GM23338 (cell line): Measurements from ENCODE around the gene TMEM119. TPM values are rescaled to one million over a fixed set of nuclear protein-coding genes. Genes with fewer than 3 reads are reported as not detected.

Source experiments
- ATAC-seq: fragments of 200-7000 bp; cut with Tn5 transposase; 3 replicates; pipeline ENCODE4 v1.9.1; 2020
- DNase-seq: peaks from one replicate; pipeline ENCODE4 v3.0.0-alpha.2; 2015; ENCODE audit warnings: low spot score
- H2AFZ ChIP-seq: fragments of 200-600 bp; sonication (generic); 2 replicates; pipeline ENCODE4 v1.8.0; 2016; ENCODE audit warnings: antibody characterized with exemption, mild to moderate bottlenecking, moderate library complexity
- H3F3A ChIP-seq: fragments of 200-600 bp; sonication (generic); replicated peaks from 2 replicates; pipeline ENCODE4 v1.8.0; 2017; ENCODE audit warnings: antibody characterized with exemption, mixed run types, low read depth
- H3K27ac ChIP-seq: fragments of 200-600 bp; sonication (generic); 2 replicates; pipeline ENCODE4 v1.6.1; 2016; ENCODE audit warnings: low read depth
- H3K27me3 ChIP-seq: fragments of 200-600 bp; sonication (generic); 2 replicates; pipeline ENCODE4 v1.8.0; 2016; ENCODE audit warnings: mild to moderate bottlenecking, mixed run types, moderate library complexity; ENCODE audit not compliant: insufficient read depth
- H3K36me3 ChIP-seq: fragments of 200-600 bp; sonication (generic); 2 replicates; pipeline ENCODE4 v1.8.0; 2016; ENCODE audit warnings: mild to moderate bottlenecking; ENCODE audit not compliant: insufficient read depth
- H3K4me1 ChIP-seq: fragments of 200-600 bp; sonication (generic); 2 replicates; pipeline ENCODE4 v1.8.0; 2016; ENCODE audit warnings: mild to moderate bottlenecking, moderate library complexity; ENCODE audit not compliant: insufficient read depth
- H3K4me2 ChIP-seq: fragments of 200-600 bp; sonication (generic); 2 replicates; pipeline ENCODE4 v1.7.1; 2017; ENCODE audit warnings: mixed run types
- H3K4me3 ChIP-seq: fragments of 200-600 bp; sonication (generic); 2 replicates; pipeline ENCODE4 v1.6.1; 2016; ENCODE audit warnings: mixed run types
- H3K79me2 ChIP-seq: fragments of 200-600 bp; sonication (generic); replicated peaks from 2 replicates; pipeline ENCODE4 v1.8.0; 2017; ENCODE audit warnings: mild to moderate bottlenecking; ENCODE audit not compliant: insufficient read depth
- H3K9me2 ChIP-seq: fragments of 200-600 bp; sonication (generic); 2 replicates; pipeline ENCODE4 v1.8.0; 2017; ENCODE audit not compliant: insufficient read depth
- H4K20me1 ChIP-seq: fragments of 200-600 bp; sonication (generic); replicated peaks from 2 replicates; pipeline ENCODE4 v1.8.0; 2017; ENCODE audit warnings: mild to moderate bottlenecking; ENCODE audit not compliant: insufficient read depth
- H3K27ac Mint-ChIP-seq: 2 replicates; pipeline ENCODE4 v1.8.0; 2020; ENCODE audit warnings: inconsistent platforms, mild to moderate bottlenecking, moderate library complexity, mixed read lengths
- H3K27me3 Mint-ChIP-seq: 3 replicates; pipeline ENCODE4 v1.8.0; 2022; ENCODE audit warnings: low read depth, mild to moderate bottlenecking, moderate library complexity, mixed read lengths, inconsistent platforms; ENCODE audit not compliant: insufficient read depth, poor library complexity
- H3K36me3 Mint-ChIP-seq: 3 replicates; pipeline ENCODE4 v1.8.0; 2021; ENCODE audit warnings: low read depth, mild to moderate bottlenecking, inconsistent platforms, moderate library complexity, mixed read lengths
- H3K4me1 Mint-ChIP-seq: 3 replicates; pipeline ENCODE4 v1.8.0; 2020; ENCODE audit warnings: mild to moderate bottlenecking, inconsistent platforms, mixed read lengths
- H3K4me3 Mint-ChIP-seq: 3 replicates; pipeline ENCODE4 v1.8.0; 2021; ENCODE audit warnings: moderate library complexity, mild to moderate bottlenecking, inconsistent platforms, mixed read lengths
- H3K9me3 Mint-ChIP-seq: 3 replicates; pipeline ENCODE4 v1.8.0; 2020; ENCODE audit warnings: moderate library complexity, mild to moderate bottlenecking, inconsistent platforms, mixed read lengths
- CREB1 ChIP-seq: fragments of 250-450 bp; sonication (Bioruptor Pico); IDR thresholded peaks from 2 replicates; pipeline ENCODE4 v1.5.0; 2020; ENCODE audit warnings: low read depth, mild to moderate bottlenecking, moderate library complexity
- EZH2phosphoT487 ChIP-seq: fragments of 200-600 bp; sonication (generic); IDR thresholded peaks from one replicate; pipeline ENCODE4 v1.8.1; 2018; ENCODE audit warnings: antibody characterized with exemption; ENCODE audit not compliant: unreplicated experiment
- polyA plus RNA-seq: library from polyadenylated mRNA; unstranded; fragments of >200 nt; fragmentation: Nextera tagmentation; extraction: Ambion mirVana; gene quantifications from 2 replicates; pipeline ENCODE4 v1.2.1, GENCODE V29; 2016
- total RNA-seq: library from RNA; depleted of rRNA; stranded (reverse); fragments of >200 nt; shearing (Covaris generic); gene quantifications from 2 replicates; pipeline ENCODE4 v1.2.3, GENCODE V29; 2014
- TF ChIP-seq, protein P1 (sequence below): IDR thresholded peaks from one replicate; pipeline ENCODE4 v1.6.1; 2018; ENCODE audit warnings: antibody characterized with exemption; ENCODE audit not compliant: unreplicated experiment
- TF ChIP-seq, protein P2 (sequence below): IDR thresholded peaks from 2 replicates; pipeline ENCODE4 v1.6.1; 2016; ENCODE audit warnings: antibody characterized with exemption
- TF ChIP-seq, protein P3 (sequence below), 2 experiments: fragments of 200-600 bp in 1 of 2; sonication (generic) in 1 of 2; conservative IDR thresholded peaks; 2 replicates each; pipeline versions ENCODE4 v1.5.1 to v1.6.1; 2016 to 2017; ENCODE audit warnings: antibody characterized with exemption in 2 of 2, low read depth in 2 of 2, mild to moderate bottlenecking in 2 of 2, moderate library complexity in 1 of 2
- TF ChIP-seq, protein P4 (sequence below): fragments of 250-450 bp; sonication (Bioruptor Pico); IDR thresholded peaks from 2 replicates; pipeline ENCODE4 v1.5.0; 2020; ENCODE audit warnings: mild to moderate bottlenecking, moderate library complexity

The TMEM119 gene
- total and polyA plus RNA-seq, 2 experiments from 2014 or later, result 0.06 to 0.07 TPM

DNA sequence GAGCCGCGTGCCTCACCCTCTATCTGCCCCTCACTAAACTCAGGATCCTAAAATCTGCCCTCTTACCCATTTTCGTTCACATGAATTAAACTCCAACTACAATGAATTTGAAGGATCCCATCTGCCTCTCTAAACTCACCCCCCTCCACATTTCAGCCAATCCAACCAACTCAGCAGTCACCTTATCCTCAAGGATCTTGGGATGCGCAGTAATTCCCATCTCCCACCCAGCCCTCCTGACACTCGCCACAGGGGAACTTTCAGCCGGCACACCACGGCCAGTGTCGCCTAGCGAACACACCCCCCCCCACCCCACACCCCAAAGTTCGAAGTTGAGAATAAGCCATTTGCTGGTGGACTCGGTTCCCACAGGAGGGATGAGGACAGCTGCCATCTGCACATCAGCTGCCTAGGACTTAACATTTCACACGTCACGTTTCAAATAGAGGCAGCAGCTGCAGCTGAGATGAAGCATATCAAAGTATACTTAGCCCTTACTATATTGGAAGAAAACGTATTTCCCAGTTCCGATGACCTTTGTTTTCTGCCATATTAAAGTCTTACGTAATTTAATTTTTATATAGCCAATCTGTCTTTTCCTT, 44.5 kb upstream of the TMEM119 start:
- no peak for ATAC-seq
- Mint-ChIP-seq H3K4me3 (no peak overlapping the region), H3K27ac (no peak overlapping the region), H3K9me3 (no peaks in the 10 kb centered on the region), H3K27me3 (peaks cover 12% of the 10 kb centered on the region), H3K36me3 (peaks cover 13% of the 10 kb centered on the region), H3K4me1 (peaks cover 32% of the 10 kb centered on the region)
- 0 out of 2 replicates have a peak, but pooled peaks cover 5% of the 10 kb centered on the region for H3K36me3 ChIP-seq
- TF ChIP-seq, protein P1, sequence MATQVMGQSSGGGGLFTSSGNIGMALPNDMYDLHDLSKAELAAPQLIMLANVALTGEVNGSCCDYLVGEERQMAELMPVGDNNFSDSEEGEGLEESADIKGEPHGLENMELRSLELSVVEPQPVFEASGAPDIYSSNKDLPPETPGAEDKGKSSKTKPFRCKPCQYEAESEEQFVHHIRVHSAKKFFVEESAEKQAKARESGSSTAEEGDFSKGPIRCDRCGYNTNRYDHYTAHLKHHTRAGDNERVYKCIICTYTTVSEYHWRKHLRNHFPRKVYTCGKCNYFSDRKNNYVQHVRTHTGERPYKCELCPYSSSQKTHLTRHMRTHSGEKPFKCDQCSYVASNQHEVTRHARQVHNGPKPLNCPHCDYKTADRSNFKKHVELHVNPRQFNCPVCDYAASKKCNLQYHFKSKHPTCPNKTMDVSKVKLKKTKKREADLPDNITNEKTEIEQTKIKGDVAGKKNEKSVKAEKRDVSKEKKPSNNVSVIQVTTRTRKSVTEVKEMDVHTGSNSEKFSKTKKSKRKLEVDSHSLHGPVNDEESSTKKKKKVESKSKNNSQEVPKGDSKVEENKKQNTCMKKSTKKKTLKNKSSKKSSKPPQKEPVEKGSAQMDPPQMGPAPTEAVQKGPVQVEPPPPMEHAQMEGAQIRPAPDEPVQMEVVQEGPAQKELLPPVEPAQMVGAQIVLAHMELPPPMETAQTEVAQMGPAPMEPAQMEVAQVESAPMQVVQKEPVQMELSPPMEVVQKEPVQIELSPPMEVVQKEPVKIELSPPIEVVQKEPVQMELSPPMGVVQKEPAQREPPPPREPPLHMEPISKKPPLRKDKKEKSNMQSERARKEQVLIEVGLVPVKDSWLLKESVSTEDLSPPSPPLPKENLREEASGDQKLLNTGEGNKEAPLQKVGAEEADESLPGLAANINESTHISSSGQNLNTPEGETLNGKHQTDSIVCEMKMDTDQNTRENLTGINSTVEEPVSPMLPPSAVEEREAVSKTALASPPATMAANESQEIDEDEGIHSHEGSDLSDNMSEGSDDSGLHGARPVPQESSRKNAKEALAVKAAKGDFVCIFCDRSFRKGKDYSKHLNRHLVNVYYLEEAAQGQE, result no peak
- TF ChIP-seq CREB1 (CRISPR knock-in tag) (no peak), EZH2phosphoT487 (no peak)
- TF ChIP-seq, protein P2, sequence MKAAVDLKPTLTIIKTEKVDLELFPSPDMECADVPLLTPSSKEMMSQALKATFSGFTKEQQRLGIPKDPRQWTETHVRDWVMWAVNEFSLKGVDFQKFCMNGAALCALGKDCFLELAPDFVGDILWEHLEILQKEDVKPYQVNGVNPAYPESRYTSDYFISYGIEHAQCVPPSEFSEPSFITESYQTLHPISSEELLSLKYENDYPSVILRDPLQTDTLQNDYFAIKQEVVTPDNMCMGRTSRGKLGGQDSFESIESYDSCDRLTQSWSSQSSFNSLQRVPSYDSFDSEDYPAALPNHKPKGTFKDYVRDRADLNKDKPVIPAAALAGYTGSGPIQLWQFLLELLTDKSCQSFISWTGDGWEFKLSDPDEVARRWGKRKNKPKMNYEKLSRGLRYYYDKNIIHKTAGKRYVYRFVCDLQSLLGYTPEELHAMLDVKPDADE, result no peak
- TF ChIP-seq, protein P3, sequence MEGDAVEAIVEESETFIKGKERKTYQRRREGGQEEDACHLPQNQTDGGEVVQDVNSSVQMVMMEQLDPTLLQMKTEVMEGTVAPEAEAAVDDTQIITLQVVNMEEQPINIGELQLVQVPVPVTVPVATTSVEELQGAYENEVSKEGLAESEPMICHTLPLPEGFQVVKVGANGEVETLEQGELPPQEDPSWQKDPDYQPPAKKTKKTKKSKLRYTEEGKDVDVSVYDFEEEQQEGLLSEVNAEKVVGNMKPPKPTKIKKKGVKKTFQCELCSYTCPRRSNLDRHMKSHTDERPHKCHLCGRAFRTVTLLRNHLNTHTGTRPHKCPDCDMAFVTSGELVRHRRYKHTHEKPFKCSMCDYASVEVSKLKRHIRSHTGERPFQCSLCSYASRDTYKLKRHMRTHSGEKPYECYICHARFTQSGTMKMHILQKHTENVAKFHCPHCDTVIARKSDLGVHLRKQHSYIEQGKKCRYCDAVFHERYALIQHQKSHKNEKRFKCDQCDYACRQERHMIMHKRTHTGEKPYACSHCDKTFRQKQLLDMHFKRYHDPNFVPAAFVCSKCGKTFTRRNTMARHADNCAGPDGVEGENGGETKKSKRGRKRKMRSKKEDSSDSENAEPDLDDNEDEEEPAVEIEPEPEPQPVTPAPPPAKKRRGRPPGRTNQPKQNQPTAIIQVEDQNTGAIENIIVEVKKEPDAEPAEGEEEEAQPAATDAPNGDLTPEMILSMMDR (conservative IDR thresholded peaks at IDR 0.05; ENCODE audit: low read depth in 2 of 2), result no peak
- TF ChIP-seq, protein P4, sequence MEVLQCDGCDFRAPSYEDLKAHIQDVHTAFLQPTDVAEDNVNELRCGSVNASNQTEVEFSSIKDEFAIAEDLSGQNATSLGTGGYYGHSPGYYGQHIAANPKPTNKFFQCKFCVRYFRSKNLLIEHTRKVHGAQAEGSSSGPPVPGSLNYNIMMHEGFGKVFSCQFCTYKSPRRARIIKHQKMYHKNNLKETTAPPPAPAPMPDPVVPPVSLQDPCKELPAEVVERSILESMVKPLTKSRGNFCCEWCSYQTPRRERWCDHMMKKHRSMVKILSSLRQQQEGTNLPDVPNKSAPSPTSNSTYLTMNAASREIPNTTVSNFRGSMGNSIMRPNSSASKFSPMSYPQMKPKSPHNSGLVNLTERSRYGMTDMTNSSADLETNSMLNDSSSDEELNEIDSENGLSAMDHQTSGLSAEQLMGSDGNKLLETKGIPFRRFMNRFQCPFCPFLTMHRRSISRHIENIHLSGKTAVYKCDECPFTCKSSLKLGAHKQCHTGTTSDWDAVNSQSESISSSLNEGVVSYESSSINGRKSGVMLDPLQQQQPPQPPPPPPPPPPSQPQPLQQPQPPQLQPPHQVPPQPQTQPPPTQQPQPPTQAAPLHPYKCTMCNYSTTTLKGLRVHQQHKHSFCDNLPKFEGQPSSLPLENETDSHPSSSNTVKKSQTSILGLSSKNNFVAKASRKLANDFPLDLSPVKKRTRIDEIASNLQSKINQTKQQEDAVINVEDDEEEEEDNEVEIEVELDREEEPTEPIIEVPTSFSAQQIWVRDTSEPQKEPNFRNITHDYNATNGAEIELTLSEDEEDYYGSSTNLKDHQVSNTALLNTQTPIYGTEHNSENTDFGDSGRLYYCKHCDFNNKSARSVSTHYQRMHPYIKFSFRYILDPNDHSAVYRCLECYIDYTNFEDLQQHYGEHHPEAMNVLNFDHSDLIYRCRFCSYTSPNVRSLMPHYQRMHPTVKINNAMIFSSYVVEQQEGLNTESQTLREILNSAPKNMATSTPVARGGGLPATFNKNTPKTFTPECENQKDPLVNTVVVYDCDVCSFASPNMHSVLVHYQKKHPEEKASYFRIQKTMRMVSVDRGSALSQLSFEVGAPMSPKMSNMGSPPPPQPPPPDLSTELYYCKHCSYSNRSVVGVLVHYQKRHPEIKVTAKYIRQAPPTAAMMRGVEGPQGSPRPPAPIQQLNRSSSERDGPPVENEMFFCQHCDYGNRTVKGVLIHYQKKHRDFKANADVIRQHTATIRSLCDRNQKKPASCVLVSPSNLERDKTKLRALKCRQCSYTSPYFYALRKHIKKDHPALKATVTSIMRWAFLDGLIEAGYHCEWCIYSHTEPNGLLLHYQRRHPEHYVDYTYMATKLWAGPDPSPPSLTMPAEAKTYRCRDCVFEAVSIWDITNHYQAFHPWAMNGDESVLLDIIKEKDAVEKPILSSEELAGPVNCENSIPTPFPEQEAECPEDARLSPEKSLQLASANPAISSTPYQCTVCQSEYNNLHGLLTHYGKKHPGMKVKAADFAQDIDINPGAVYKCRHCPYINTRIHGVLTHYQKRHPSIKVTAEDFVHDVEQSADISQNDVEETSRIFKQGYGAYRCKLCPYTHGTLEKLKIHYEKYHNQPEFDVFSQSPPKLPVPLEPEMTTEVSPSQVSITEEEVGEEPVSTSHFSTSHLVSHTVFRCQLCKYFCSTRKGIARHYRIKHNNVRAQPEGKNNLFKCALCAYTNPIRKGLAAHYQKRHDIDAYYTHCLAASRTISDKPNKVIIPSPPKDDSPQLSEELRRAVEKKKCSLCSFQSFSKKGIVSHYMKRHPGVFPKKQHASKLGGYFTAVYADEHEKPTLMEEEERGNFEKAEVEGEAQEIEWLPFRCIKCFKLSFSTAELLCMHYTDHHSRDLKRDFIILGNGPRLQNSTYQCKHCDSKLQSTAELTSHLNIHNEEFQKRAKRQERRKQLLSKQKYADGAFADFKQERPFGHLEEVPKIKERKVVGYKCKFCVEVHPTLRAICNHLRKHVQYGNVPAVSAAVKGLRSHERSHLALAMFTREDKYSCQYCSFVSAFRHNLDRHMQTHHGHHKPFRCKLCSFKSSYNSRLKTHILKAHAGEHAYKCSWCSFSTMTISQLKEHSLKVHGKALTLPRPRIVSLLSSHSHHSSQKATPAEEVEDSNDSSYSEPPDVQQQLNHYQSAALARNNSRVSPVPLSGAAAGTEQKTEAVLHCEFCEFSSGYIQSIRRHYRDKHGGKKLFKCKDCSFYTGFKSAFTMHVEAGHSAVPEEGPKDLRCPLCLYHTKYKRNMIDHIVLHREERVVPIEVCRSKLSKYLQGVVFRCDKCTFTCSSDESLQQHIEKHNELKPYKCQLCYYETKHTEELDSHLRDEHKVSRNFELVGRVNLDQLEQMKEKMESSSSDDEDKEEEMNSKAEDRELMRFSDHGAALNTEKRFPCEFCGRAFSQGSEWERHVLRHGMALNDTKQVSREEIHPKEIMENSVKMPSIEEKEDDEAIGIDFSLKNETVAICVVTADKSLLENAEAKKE (CRISPR knock-in tag), result no peak
- H3K4me3 ChIP-seq, result no peak overlapping the region
- H3K4me1 ChIP-seq, result peaks cover 20% of the 10 kb centered on the region
- no peaks in the 10 kb centered on the region for H3K79me2 ChIP-seq
- H3K4me2 ChIP-seq, result no peak overlapping the region
- peaks cover 4% of the 10 kb centered on the region; the same call in 1 of the 2 replicates for H3K9me2 ChIP-seq
- H2AFZ ChIP-seq, result no peak overlapping the region
- H3F3A ChIP-seq, result 0 out of 2 replicates have a peak, but pooled peaks cover 8% of the 10 kb centered on the region
- H3K27ac ChIP-seq, result no peak overlapping the region
- H4K20me1 ChIP-seq, result no peaks in the 10 kb centered on the region
- H3K27me3 ChIP-seq, result no peaks in the 10 kb centered on the region
- no peak for DNase-seq
